Hepatocyte (in vitro differentiated cells): ENCODE measurements around the gene MACROH2A2. TPM values are rescaled to one million over a fixed set of nuclear protein-coding genes. Genes with fewer than 3 reads are reported as not detected.
"Not testable (repeated sequence)": the region's sequence is repeated elsewhere in the genome, so short reads cannot be mapped to it uniquely, and the experiment has no call there.

Experiments used
- DNase-seq: peaks from one replicate; pipeline ENCODE4 v3.0.0-alpha.2; 2016; ENCODE audit warnings: low spot score
- H2AFZ ChIP-seq: fragments of 200-600 bp; sonication (generic); 2 replicates; pipeline ENCODE4 v1.6.0; 2016; ENCODE audit warnings: antibody characterized with exemption, mild to moderate bottlenecking
- H3K27ac ChIP-seq: fragments of 200-600 bp; sonication (generic); 2 replicates; pipeline ENCODE4 v1.5.1; 2016; ENCODE audit warnings: mild to moderate bottlenecking
- H3K27me3 ChIP-seq: fragments of 200-600 bp; sonication (generic); 2 replicates; pipeline ENCODE4 v1.6.1; 2016
- H3K36me3 ChIP-seq: fragments of 200-600 bp; sonication (generic); replicated peaks from 2 replicates; pipeline ENCODE4 v1.5.1; 2016; ENCODE audit warnings: low read depth; ENCODE audit not compliant: insufficient read depth
- H3K4me1 ChIP-seq: fragments of 200-600 bp; sonication (generic); 2 replicates; pipeline ENCODE4 v1.5.1; 2016; ENCODE audit warnings: mild to moderate bottlenecking, moderate library complexity; ENCODE audit not compliant: insufficient read depth
- H3K4me2 ChIP-seq: fragments of 200-600 bp; sonication (generic); 2 replicates; pipeline ENCODE4 v1.6.0; 2016
- H3K4me3 ChIP-seq: fragments of 200-600 bp; sonication (generic); 2 replicates; pipeline ENCODE4 v1.5.1; 2016; ENCODE audit warnings: mild to moderate bottlenecking
- H3K79me2 ChIP-seq: fragments of 200-600 bp; sonication (generic); 2 replicates; pipeline ENCODE4 v1.6.0; 2017; ENCODE audit warnings: mild to moderate bottlenecking
- H3K9me2 ChIP-seq: fragments of 200-600 bp; sonication (generic); replicated peaks from 2 replicates; pipeline ENCODE4 v1.6.0; 2017; ENCODE audit warnings: mild to moderate bottlenecking; ENCODE audit not compliant: insufficient read depth
- H3K9me3 ChIP-seq: fragments of 200-600 bp; sonication (generic); 2 replicates; pipeline ENCODE4 v1.5.1; 2016; ENCODE audit warnings: low read depth, mild to moderate bottlenecking
- H4K20me1 ChIP-seq: fragments of 200-600 bp; sonication (generic); 2 replicates; pipeline ENCODE4 v1.6.0; 2016; ENCODE audit warnings: mild to moderate bottlenecking; ENCODE audit not compliant: insufficient read depth, poor library complexity, severe bottlenecking
- EZH2 ChIP-seq: fragments of 200-600 bp; sonication (generic); IDR thresholded peaks from 2 replicates; pipeline ENCODE4 v1.6.1; 2016; ENCODE audit warnings: antibody characterized with exemption, mild to moderate bottlenecking, borderline replicate concordance
- EZH2phosphoT487 ChIP-seq: fragments of 200-600 bp; sonication (generic); IDR thresholded peaks from one replicate; pipeline ENCODE4 v1.6.1; 2018; ENCODE audit warnings: antibody characterized with exemption, mild to moderate bottlenecking, low read depth, moderate library complexity; ENCODE audit not compliant: unreplicated experiment, severe bottlenecking
- WGBS: methylation state at CpG from one replicate; pipeline ENCODE4 v1.1.6; 2016; ENCODE audit warnings: low lambda C conversion rate; ENCODE audit errors: missing lambda C conversion rate; 5-methylcytosine and 5-hydroxymethylcytosine counted together
- polyA plus RNA-seq: library from polyadenylated mRNA; unstranded; fragments of >200 nt; fragmentation: Nextera tagmentation; extraction: Ambion mirVana; gene quantifications from 2 replicates; pipeline ENCODE4 v1.2.1, GENCODE V29; 2016
- total RNA-seq: library from RNA; depleted of rRNA; stranded (reverse); fragments of >200 nt; gene quantifications from 2 replicates; pipeline ENCODE4 v1.2.3, GENCODE V29; 2014
- TF ChIP-seq, protein P1 (sequence below): fragments of 200-600 bp; sonication (generic); IDR thresholded peaks from 2 replicates; pipeline ENCODE4 v1.5.1; 2016; ENCODE audit warnings: antibody characterized with exemption, mild to moderate bottlenecking; ENCODE audit not compliant: poor library complexity

Gene MACROH2A2
- total and polyA plus RNA-seq, 2 experiments from 2014 or later = 45.7 to 47.2 TPM

DNA sequence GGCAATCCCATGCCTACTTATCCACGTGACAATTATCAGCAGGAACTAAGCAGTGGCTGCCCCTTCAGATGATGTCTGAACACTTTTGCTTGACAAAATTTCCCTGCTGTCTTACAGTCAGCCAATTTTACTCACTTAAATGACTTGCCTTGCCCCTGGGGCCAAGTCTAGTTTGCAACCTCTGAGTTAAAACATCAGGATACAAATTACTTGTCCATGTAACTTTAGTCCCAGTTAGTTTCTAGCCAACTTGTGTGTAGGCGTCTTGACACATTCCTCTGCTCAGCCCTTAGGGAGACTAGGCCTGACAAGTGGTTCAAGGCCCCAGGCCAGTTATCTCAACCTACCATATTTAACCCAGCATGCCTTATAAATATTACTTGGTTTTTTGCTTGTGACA, 105.5 kb downstream of the MACROH2A2 start:
- H3K4me3 ChIP-seq = no peak overlapping the region
- H3K4me1 ChIP-seq = peaks cover 22% of the 10 kb centered on the region
- peaks cover 84% of the 10 kb centered on the region for H3K79me2 ChIP-seq
- no peak for TF ChIP-seq EZH2
- TF ChIP-seq, protein P1, sequence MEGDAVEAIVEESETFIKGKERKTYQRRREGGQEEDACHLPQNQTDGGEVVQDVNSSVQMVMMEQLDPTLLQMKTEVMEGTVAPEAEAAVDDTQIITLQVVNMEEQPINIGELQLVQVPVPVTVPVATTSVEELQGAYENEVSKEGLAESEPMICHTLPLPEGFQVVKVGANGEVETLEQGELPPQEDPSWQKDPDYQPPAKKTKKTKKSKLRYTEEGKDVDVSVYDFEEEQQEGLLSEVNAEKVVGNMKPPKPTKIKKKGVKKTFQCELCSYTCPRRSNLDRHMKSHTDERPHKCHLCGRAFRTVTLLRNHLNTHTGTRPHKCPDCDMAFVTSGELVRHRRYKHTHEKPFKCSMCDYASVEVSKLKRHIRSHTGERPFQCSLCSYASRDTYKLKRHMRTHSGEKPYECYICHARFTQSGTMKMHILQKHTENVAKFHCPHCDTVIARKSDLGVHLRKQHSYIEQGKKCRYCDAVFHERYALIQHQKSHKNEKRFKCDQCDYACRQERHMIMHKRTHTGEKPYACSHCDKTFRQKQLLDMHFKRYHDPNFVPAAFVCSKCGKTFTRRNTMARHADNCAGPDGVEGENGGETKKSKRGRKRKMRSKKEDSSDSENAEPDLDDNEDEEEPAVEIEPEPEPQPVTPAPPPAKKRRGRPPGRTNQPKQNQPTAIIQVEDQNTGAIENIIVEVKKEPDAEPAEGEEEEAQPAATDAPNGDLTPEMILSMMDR = no peak
- no peak for TF ChIP-seq EZH2phosphoT487
- H3K9me2 ChIP-seq = no peaks in the 10 kb centered on the region
- DNase-seq = no peak
- peaks cover 3% of the 10 kb centered on the region for H3K36me3 ChIP-seq
- H3K27ac ChIP-seq = no peak overlapping the region
- H4K20me1 ChIP-seq = peaks cover 49% of the 10 kb centered on the region
- H3K4me2 ChIP-seq = no peak overlapping the region
- no peaks in the 10 kb centered on the region for H3K9me3 ChIP-seq
- WGBS = 85% methylated on average over 2 of the region's 2 CpGs
- no peak overlapping the region for H2AFZ ChIP-seq
- no peaks in the 10 kb centered on the region for H3K27me3 ChIP-seq

- H3K36me3 ChIP-seq, H3K9me2 ChIP-seq, DNase-seq, H3K27ac ChIP-seq, H3K9me3 ChIP-seq, H2AFZ ChIP-seq, H3K4me2 ChIP-seq, H3K27me3 ChIP-seq, H3K4me3 ChIP-seq: not testable (repeated sequence)
- Histone ChIP-seq H4K20me1 (peaks cover 58% of the 10 kb centered on the region), H3K79me2 (peaks cover 84% of the 10 kb centered on the region), H3K4me1 (peaks cover 22% of the 10 kb centered on the region)
- WGBS = 67% methylated on average over 3 of the region's 3 CpGs
Observed at GRCh38 chr10:70159366-70159765, 106.7 kb downstream of the MACROH2A2 start.

DNA sequence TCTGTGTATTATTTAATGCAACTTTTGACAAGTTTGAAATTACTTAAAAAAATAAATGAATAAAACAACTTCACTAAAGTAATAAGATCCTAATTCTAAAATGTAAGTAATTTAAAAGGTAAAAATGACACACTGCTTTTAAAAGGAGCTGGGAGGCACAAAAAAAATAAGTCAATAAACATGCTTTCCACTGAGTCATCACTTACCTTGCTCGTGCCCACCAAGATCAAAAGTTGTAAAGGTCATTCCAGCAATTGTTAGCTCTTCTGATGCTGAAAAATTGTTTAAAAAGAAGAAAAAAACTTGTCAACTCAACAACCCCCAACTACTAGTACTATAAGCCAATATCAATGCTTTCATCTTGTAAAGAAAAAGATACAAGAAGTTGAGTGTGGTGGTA, 108.2 kb downstream of the MACROH2A2 start:
- Histone ChIP-seq H4K20me1 (peaks cover 67% of the 10 kb centered on the region), H3K27me3 (no peaks in the 10 kb centered on the region), H3K36me3 (peaks cover 2% of the 10 kb centered on the region), H3K4me2 (no peak overlapping the region), H3K27ac (no peak overlapping the region), H3K79me2 (peaks cover 87% of the 10 kb centered on the region), H3K4me3 (no peak overlapping the region), H3K9me3 (no peaks in the 10 kb centered on the region), H3K4me1 (peaks cover 11% of the 10 kb centered on the region), H2AFZ (no peak overlapping the region), H3K9me2 (no peaks in the 10 kb centered on the region)
- TF ChIP-seq EZH2 (no peak), EZH2phosphoT487 (no peak)
- TF ChIP-seq, protein P1 = no peak
- no peak for DNase-seq
- 52% methylated on average over 1 of the region's 1 CpG for WGBS

Other genes starting within 250 kb of the MACROH2A2 start
- 7.9 and 8.6 TPM in 2 replicates for gene AIFM2, start 80.0 kb downstream of the MACROH2A2 start, total RNA-seq
- gene AIFM2, start 80.0 kb downstream of the MACROH2A2 start, polyA plus RNA-seq = 11.8 and 16.1 TPM in 2 replicates
- 12.1 and 12.6 TPM in 2 replicates for gene TYSND1, start 93.9 kb downstream of the MACROH2A2 start, total RNA-seq
- gene TYSND1, start 93.9 kb downstream of the MACROH2A2 start, polyA plus RNA-seq = 13.3 and 22.0 TPM in 2 replicates
- 141 and 164 TPM in 2 replicates for gene SAR1A, start 117.7 kb downstream of the MACROH2A2 start, total RNA-seq
- 106 and 131 TPM in 2 replicates for gene SAR1A, start 117.7 kb downstream of the MACROH2A2 start, polyA plus RNA-seq
- 156 and 175 TPM in 2 replicates for gene PPA1, start 180.6 kb downstream of the MACROH2A2 start, total RNA-seq
- 106 and 131 TPM in 2 replicates for gene PPA1, start 180.6 kb downstream of the MACROH2A2 start, polyA plus RNA-seq
- gene NPFFR1, start 231.2 kb downstream of the MACROH2A2 start, total RNA-seq = not detected in 2 replicates
- not detected in 2 replicates for gene NPFFR1, start 231.2 kb downstream of the MACROH2A2 start, polyA plus RNA-seq